GM21529 (cell line): ENCODE data around the gene PDSS1.
"Not testable (repeated sequence)": the region's sequence is repeated elsewhere in the genome, so short reads cannot be mapped to it uniquely, and the experiment has no call there.

Experiments used
- ATAC-seq: cut with Tn5 transposase; IDR thresholded peaks from one replicate; pipeline ENCODE4 v1.9.1; 2021; ENCODE audit not compliant: unreplicated experiment

PDSS1 gene

GRCh38 chr10:26697163-26697921 is at the start of gene PDSS1:
Gene PDSS1, plus strand, starts transcription at chr10:26697701. Its CDS starts 11 bp downstream, at chr10:26697712.
- ATAC-seq = peak; percentile 81

GRCh38 chr10:26648245-26648636 is 49.3 kb upstream of the PDSS1 start:
- ATAC-seq = not testable (repeated sequence)

GRCh38 chr10:26650406-26650805 is 47.1 kb upstream of the PDSS1 start:
- ATAC-seq = no peak

- ATAC-seq = not testable (repeated sequence)
Measured at GRCh38 chr10:26651476-26651875, 46.0 kb upstream of the PDSS1 start.

- ATAC-seq = no peak
Measured at GRCh38 chr10:26653004-26653403, 44.5 kb upstream of the PDSS1 start.

- no peak for ATAC-seq
Measured at GRCh38 chr10:26655746-26656145, 41.8 kb upstream of the PDSS1 start.

- ATAC-seq = no peak
Measured at GRCh38 chr10:26662864-26663263, 34.6 kb upstream of the PDSS1 start.

GRCh38 chr10:26665080-26666048 is 32.1 kb upstream of the PDSS1 start:
- no peak for ATAC-seq

GRCh38 chr10:26675873-26676257 is 21.6 kb upstream of the PDSS1 start:
- ATAC-seq = no peak

GRCh38 chr10:26679588-26679987 is 17.9 kb upstream of the PDSS1 start:
- ATAC-seq = no peak

GRCh38 chr10:26681076-26681475 is 16.4 kb upstream of the PDSS1 start:
- no peak for ATAC-seq

- not testable (repeated sequence) for ATAC-seq
Measured at GRCh38 chr10:26681971-26682370, 15.5 kb upstream of the PDSS1 start.

GRCh38 chr10:26682931-26683330 is 14.6 kb upstream of the PDSS1 start:
- no peak for ATAC-seq

GRCh38 chr10:26684667-26685264 is 12.7 kb upstream of the PDSS1 start:
- peak; percentile 89 for ATAC-seq

GRCh38 chr10:26685441-26685840 is 12.1 kb upstream of the PDSS1 start:
- no peak for ATAC-seq

- ATAC-seq = no peak
Measured at GRCh38 chr10:26689399-26689798, 8.1 kb upstream of the PDSS1 start.

GRCh38 chr10:26690731-26691475 is 6.6 kb upstream of the PDSS1 start:
- ATAC-seq = no peak

GRCh38 chr10:26694536-26694935 is 3.0 kb upstream of the PDSS1 start:
- ATAC-seq = not testable (repeated sequence)

GRCh38 chr10:26696786-26697162 is 727 bp upstream of the PDSS1 start:
- ATAC-seq = no peak

GRCh38 chr10:26697922-26698608 is 564 bp downstream of the PDSS1 start:
- ATAC-seq = peak; percentile 1
